ENCODE data around the gene TLL2.

TLL2 gene

GRCh38 chr10:96457341-96457740, 56.4 kb downstream of the TLL2 start:
- H4K8ac ChIP-seq (ENCODE audit: low read length): no peak overlapping the region
- H3K4ac ChIP-seq (ENCODE audit: low read depth in 1 of 2, low read length in 2 of 2): no peak overlapping the region
- H3K23ac ChIP-seq (ENCODE audit: low read length in 2 of 2): no peak overlapping the region
- WGBS: 78% methylated on average over 5 of the region's 5 CpGs
- H3K4me3 ChIP-seq (ENCODE audit: insufficient read depth in 1 of 2, low read depth in 1 of 2, low read length in 2 of 2): no peak overlapping the region
- no peaks in the 10 kb centered on the region for H3K4me1 ChIP-seq (ENCODE audit: control insufficient read depth, insufficient read depth, low read depth, low read length)
- H3K9ac ChIP-seq (ENCODE audit: low read length): no peak overlapping the region
- peaks cover 10% of the 10 kb centered on the region for H3K79me1 ChIP-seq (replicated peaks; ENCODE audit: low read length, poor library complexity, severe bottlenecking)
- H2BK12ac ChIP-seq (ENCODE audit: low read length in 2 of 2): no peak overlapping the region
- no peak overlapping the region for H4K91ac ChIP-seq (ENCODE audit: low read length)
- peaks cover 0 to 27% of the 10 kb centered on the region in 2 experiments for H3K27me3 ChIP-seq (ENCODE audit: control insufficient read depth in 1 of 2, insufficient read depth in 1 of 2, low read length in 2 of 2)
- no peak for DNase-seq
- H3K14ac ChIP-seq (ENCODE audit: low read length in 2 of 2): no peak overlapping the region
- H3K4me2 ChIP-seq (ENCODE audit: low read length, poor library complexity, severe bottlenecking): no peak overlapping the region
- H2AK5ac ChIP-seq (ENCODE audit: low read length, severe bottlenecking): no peak overlapping the region
- H3K9me3 ChIP-seq (ENCODE audit: control insufficient read depth, low read length): no peaks in the 10 kb centered on the region
- H3K18ac ChIP-seq (ENCODE audit: low read depth in 1 of 2, low read length in 2 of 2): no peak overlapping the region
- H3K36me3 ChIP-seq (ENCODE audit: control insufficient read depth in 1 of 2, insufficient read depth in 2 of 2, low read depth in 1 of 2, low read length in 2 of 2): peaks cover 0 to 9% of the 10 kb centered on the region in 2 experiments
- no peak overlapping the region for H2BK120ac ChIP-seq (ENCODE audit: low read depth, low read length)
- no peak overlapping the region for H2BK15ac ChIP-seq (ENCODE audit: low read depth, poor library complexity, severe bottlenecking)
- H3K27ac ChIP-seq (ENCODE audit: low read length, poor library complexity, severe bottlenecking): no peak overlapping the region
- no peak overlapping the region for H2AFZ ChIP-seq (ENCODE audit: low read depth, low read length)
- H2BK5ac ChIP-seq (ENCODE audit: low read depth, low read length, poor library complexity, severe bottlenecking): no peak overlapping the region

GRCh38 chr10:96456296-96456840, 57.4 kb downstream of the TLL2 start:
- no peak overlapping the region for H3K27ac ChIP-seq (ENCODE audit: low read length, poor library complexity, severe bottlenecking)
- H2BK12ac ChIP-seq (ENCODE audit: low read length in 2 of 2): no peak overlapping the region
- H2AFZ ChIP-seq (ENCODE audit: low read depth, low read length): no peak overlapping the region
- no peak overlapping the region for H3K4me3 ChIP-seq (ENCODE audit: insufficient read depth in 1 of 2, low read depth in 1 of 2, low read length in 2 of 2)
- peaks cover 0 to 20% of the 10 kb centered on the region in 2 experiments for H3K27me3 ChIP-seq (ENCODE audit: control insufficient read depth in 1 of 2, insufficient read depth in 1 of 2, low read length in 2 of 2)
- H3K9me3 ChIP-seq (ENCODE audit: control insufficient read depth, low read length): no peaks in the 10 kb centered on the region
- peaks cover 0 to 8% of the 10 kb centered on the region in 2 experiments for H3K36me3 ChIP-seq (ENCODE audit: control insufficient read depth in 1 of 2, insufficient read depth in 2 of 2, low read depth in 1 of 2, low read length in 2 of 2)
- no peak overlapping the region for H3K14ac ChIP-seq (ENCODE audit: low read length in 2 of 2)
- H3K4me1 ChIP-seq (ENCODE audit: control insufficient read depth, insufficient read depth, low read depth, low read length): peaks cover 2% of the 10 kb centered on the region
- H4K8ac ChIP-seq (ENCODE audit: low read length): no peak overlapping the region
- H3K9ac ChIP-seq (ENCODE audit: low read length): no peak overlapping the region
- H2BK5ac ChIP-seq (ENCODE audit: low read depth, low read length, poor library complexity, severe bottlenecking): no peak overlapping the region
- no peak overlapping the region for H2BK120ac ChIP-seq (ENCODE audit: low read depth, low read length)
- H3K18ac ChIP-seq (ENCODE audit: low read depth in 1 of 2, low read length in 2 of 2): no peak overlapping the region
- DNase-seq: no peak
- H2BK15ac ChIP-seq (ENCODE audit: low read depth, poor library complexity, severe bottlenecking): no peak overlapping the region
- WGBS: 67% methylated on average over 5 of the region's 5 CpGs
- no peak overlapping the region for H2AK5ac ChIP-seq (ENCODE audit: low read length, severe bottlenecking)
- peaks cover 6% of the 10 kb centered on the region for H3K79me1 ChIP-seq (replicated peaks; ENCODE audit: low read length, poor library complexity, severe bottlenecking)
- H3K4ac ChIP-seq (ENCODE audit: low read depth in 1 of 2, low read length in 2 of 2): no peak overlapping the region
- H3K4me2 ChIP-seq (ENCODE audit: low read length, poor library complexity, severe bottlenecking): no peak overlapping the region
- no peak overlapping the region for H4K91ac ChIP-seq (ENCODE audit: low read length)
- H3K23ac ChIP-seq (ENCODE audit: low read length in 2 of 2): no peak overlapping the region

DNA sequence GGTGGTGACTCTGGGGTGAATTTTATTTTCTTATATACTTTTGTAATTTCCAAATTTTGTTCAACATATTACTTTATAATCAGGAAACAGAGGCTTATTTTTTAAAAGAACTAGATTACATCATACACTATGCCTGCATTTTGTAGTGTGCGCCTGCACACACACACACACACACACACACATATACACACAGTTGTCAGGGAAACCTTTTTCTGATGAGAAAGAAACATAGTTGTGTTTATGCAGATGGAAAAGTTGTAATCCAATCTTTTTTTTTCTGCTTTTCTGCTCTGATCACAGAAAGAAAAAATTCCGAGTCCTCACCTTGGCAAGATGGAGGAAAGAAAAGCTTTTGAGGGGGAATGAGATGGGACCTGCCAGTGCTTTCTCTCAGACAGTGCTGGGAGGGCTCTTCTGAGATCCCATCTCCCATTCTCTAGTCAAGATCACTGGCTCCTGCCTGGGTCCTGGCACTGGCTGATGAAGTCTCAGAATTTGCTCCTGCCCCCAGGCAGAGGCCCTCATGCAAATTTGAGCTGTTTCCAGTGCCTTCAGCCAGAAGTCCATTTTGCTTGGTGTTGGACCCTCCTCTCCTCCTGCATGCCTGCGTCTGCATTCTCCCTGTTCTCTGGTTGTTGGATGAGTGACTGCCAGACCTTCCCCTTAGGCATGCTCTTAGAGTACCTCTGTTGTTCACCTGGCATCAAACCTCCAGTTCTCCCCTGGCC, 59.7 kb downstream of the TLL2 start:
- Histone ChIP-seq H3K79me1 (replicated peaks; ENCODE audit: low read length, poor library complexity, severe bottlenecking) (peaks cover 7% of the 10 kb centered on the region), H3K9ac (ENCODE audit: low read length) (no peak overlapping the region), H2AFZ (ENCODE audit: low read depth, low read length) (no peak overlapping the region), H3K27me3 (ENCODE audit: control insufficient read depth in 1 of 2, insufficient read depth in 1 of 2, low read length in 2 of 2) (peaks cover 0 to 32% of the 10 kb centered on the region in 2 experiments), H3K4me3 (ENCODE audit: insufficient read depth in 1 of 2, low read depth in 1 of 2, low read length in 2 of 2) (no peak overlapping the region), H4K8ac (ENCODE audit: low read length) (no peak overlapping the region), H3K14ac (ENCODE audit: low read length in 2 of 2) (no peak overlapping the region), H4K91ac (ENCODE audit: low read length) (no peak overlapping the region), H3K18ac (ENCODE audit: low read depth in 1 of 2, low read length in 2 of 2) (no peak overlapping the region), H2AK5ac (ENCODE audit: low read length, severe bottlenecking) (no peak overlapping the region), H2BK5ac (ENCODE audit: low read depth, low read length, poor library complexity, severe bottlenecking) (no peak overlapping the region), H3K27ac (ENCODE audit: low read length, poor library complexity, severe bottlenecking) (no peak overlapping the region), H3K36me3 (ENCODE audit: control insufficient read depth in 1 of 2, insufficient read depth in 2 of 2, low read depth in 1 of 2, low read length in 2 of 2) (peaks cover 0 to 5% of the 10 kb centered on the region in 2 experiments), H3K23ac (ENCODE audit: low read length in 2 of 2) (no peak overlapping the region), H3K4me1 (ENCODE audit: control insufficient read depth, insufficient read depth, low read depth, low read length) (peaks cover 2% of the 10 kb centered on the region), H2BK15ac (ENCODE audit: low read depth, poor library complexity, severe bottlenecking) (no peak overlapping the region), H2BK120ac (ENCODE audit: low read depth, low read length) (no peak overlapping the region), H3K4ac (ENCODE audit: low read depth in 1 of 2, low read length in 2 of 2) (no peak overlapping the region), H3K9me3 (ENCODE audit: control insufficient read depth, low read length) (no peaks in the 10 kb centered on the region), H3K4me2 (ENCODE audit: low read length, poor library complexity, severe bottlenecking) (no peak overlapping the region), H2BK12ac (ENCODE audit: low read length in 2 of 2) (no peak overlapping the region)
- 83% methylated on average over 2 of the region's 3 CpGs for WGBS
- no peak for DNase-seq

DNA sequence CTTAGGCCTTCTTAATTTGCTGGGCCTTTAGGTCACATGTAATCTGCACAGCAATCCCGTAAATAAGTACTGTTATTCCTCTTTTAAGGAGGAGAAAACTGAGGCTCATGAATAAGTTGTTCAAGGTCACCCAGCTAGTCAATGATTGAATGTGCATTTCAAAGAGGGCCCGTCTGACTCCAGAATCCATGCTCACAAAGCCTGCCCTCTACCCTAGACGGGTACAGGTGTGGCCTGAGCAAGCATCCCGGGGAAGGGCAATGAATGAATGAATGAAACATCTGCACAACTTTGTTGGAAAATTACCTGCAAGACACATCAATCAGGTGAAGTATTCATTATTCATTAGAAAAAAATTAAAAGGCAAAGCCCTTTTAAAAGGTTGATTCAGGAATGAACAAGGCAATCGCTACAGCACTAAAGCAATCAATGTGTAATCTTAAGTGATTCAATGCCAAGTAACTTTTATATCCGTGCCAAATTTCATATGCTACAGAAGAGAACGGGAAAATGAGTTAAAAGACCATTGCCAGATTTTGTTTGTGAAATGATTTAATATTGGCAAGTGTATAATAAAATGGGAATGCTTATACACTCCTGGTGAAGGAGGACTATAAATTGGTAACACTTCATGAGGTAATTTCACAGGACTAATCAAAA, 61.1 kb downstream of the TLL2 start:
- H3K4ac ChIP-seq (ENCODE audit: low read depth in 1 of 2, low read length in 2 of 2): no peak overlapping the region
- H3K27ac ChIP-seq (ENCODE audit: low read length, poor library complexity, severe bottlenecking): no peak overlapping the region
- H3K9me3 ChIP-seq (ENCODE audit: control insufficient read depth, low read length): no peaks in the 10 kb centered on the region
- no peak overlapping the region for H2BK5ac ChIP-seq (ENCODE audit: low read depth, low read length, poor library complexity, severe bottlenecking)
- peaks cover 0 to 44% of the 10 kb centered on the region in 2 experiments for H3K27me3 ChIP-seq (ENCODE audit: control insufficient read depth in 1 of 2, insufficient read depth in 1 of 2, low read length in 2 of 2)
- no peak overlapping the region for H4K91ac ChIP-seq (ENCODE audit: low read length)
- no peak overlapping the region for H3K9ac ChIP-seq (ENCODE audit: low read length)
- H2BK15ac ChIP-seq (ENCODE audit: low read depth, poor library complexity, severe bottlenecking): no peak overlapping the region
- H3K79me1 ChIP-seq (replicated peaks; ENCODE audit: low read length, poor library complexity, severe bottlenecking): peaks cover 7% of the 10 kb centered on the region
- H3K14ac ChIP-seq (ENCODE audit: low read length in 2 of 2): no peak overlapping the region
- peaks cover 0 to 5% of the 10 kb centered on the region in 2 experiments for H3K36me3 ChIP-seq (ENCODE audit: control insufficient read depth in 1 of 2, insufficient read depth in 2 of 2, low read depth in 1 of 2, low read length in 2 of 2)
- no peak overlapping the region for H2BK120ac ChIP-seq (ENCODE audit: low read depth, low read length)
- no peak overlapping the region for H3K4me3 ChIP-seq (ENCODE audit: insufficient read depth in 1 of 2, low read depth in 1 of 2, low read length in 2 of 2)
- no peak overlapping the region for H3K18ac ChIP-seq (ENCODE audit: low read depth in 1 of 2, low read length in 2 of 2)
- no peak overlapping the region for H4K8ac ChIP-seq (ENCODE audit: low read length)
- no peak overlapping the region for H3K4me2 ChIP-seq (ENCODE audit: low read length, poor library complexity, severe bottlenecking)
- peaks cover 8% of the 10 kb centered on the region for H3K4me1 ChIP-seq (ENCODE audit: control insufficient read depth, insufficient read depth, low read depth, low read length)
- no peak overlapping the region for H2AK5ac ChIP-seq (ENCODE audit: low read length, severe bottlenecking)
- H3K23ac ChIP-seq (ENCODE audit: low read length in 2 of 2): no peak overlapping the region
- no peak for DNase-seq
- H2BK12ac ChIP-seq (ENCODE audit: low read length in 2 of 2): no peak overlapping the region
- WGBS: 79% methylated on average over 5 of the region's 7 CpGs
- no peak overlapping the region for H2AFZ ChIP-seq (ENCODE audit: low read depth, low read length)
